DOHH2 (cell line): Measurements from ENCODE around the gene KRT74.

ENCODE experiments used
- H3F3A ChIP-seq: fragments of 200-600 bp; sonication (generic), shearing (Covaris generic); 2 replicates; pipeline ENCODE4 v1.6.0; 2016; ENCODE audit warnings: antibody characterized with exemption, mild to moderate bottlenecking; ENCODE audit not compliant: control insufficient read depth, insufficient read depth
- H3K27ac ChIP-seq: fragments of 200-600 bp; sonication (generic); 2 replicates; pipeline ENCODE4 v1.5.1; 2014; ENCODE audit warnings: low read depth, mild to moderate bottlenecking, low read length, moderate library complexity
- H3K27me3 ChIP-seq: fragments of 200-600 bp; sonication (generic); 2 replicates; pipeline ENCODE4 v1.6.1; 2014; ENCODE audit warnings: mild to moderate bottlenecking, low read length, mixed read lengths; ENCODE audit not compliant: control insufficient read depth
- H3K36me3 ChIP-seq: fragments of 200-600 bp; sonication (generic); 2 replicates; pipeline ENCODE4 v1.6.1; 2014; ENCODE audit warnings: mild to moderate bottlenecking, low read length, moderate library complexity, mixed read lengths; ENCODE audit not compliant: control insufficient read depth
- H3K4me1 ChIP-seq: fragments of 200-600 bp; sonication (generic); 2 replicates; pipeline ENCODE4 v1.6.1; 2014; ENCODE audit warnings: mild to moderate bottlenecking, low read length, mixed read lengths; ENCODE audit not compliant: control insufficient read depth
- H3K4me2 ChIP-seq: fragments of 200-600 bp; sonication (generic); 2 replicates; pipeline ENCODE4 v1.6.0; 2014; ENCODE audit warnings: mild to moderate bottlenecking, low read length, moderate library complexity
- H3K4me3 ChIP-seq: fragments of 200-600 bp; sonication (generic); 2 replicates; pipeline ENCODE4 v1.5.1; 2014; ENCODE audit warnings: mild to moderate bottlenecking, low read length, mixed read lengths
- H3K79me2 ChIP-seq: fragments of 200-600 bp; sonication (generic); 2 replicates; pipeline ENCODE4 v1.6.1; 2014; ENCODE audit warnings: mild to moderate bottlenecking, low read length, mixed read lengths; ENCODE audit not compliant: control insufficient read depth
- H3K9me2 ChIP-seq: fragments of 200-600 bp; sonication (generic); replicated peaks from 2 replicates; pipeline ENCODE4 v1.6.1; 2014; ENCODE audit warnings: mild to moderate bottlenecking, low read length, mixed read lengths; ENCODE audit not compliant: control insufficient read depth
- H3K9me3 ChIP-seq: fragments of 200-600 bp; sonication (generic); 2 replicates; pipeline ENCODE4 v1.6.1; 2014; ENCODE audit warnings: antibody characterized with exemption, low read length, mixed read lengths; ENCODE audit not compliant: control insufficient read depth, insufficient read depth
- H4K20me1 ChIP-seq: fragments of 200-600 bp; sonication (generic); 2 replicates; pipeline ENCODE4 v1.6.0; 2014; ENCODE audit warnings: low read depth, mild to moderate bottlenecking, antibody characterized with exemption, low read length, moderate library complexity; ENCODE audit not compliant: control insufficient read depth, insufficient read depth
- CTCF ChIP-seq: fragments of 200-600 bp; sonication (generic); IDR thresholded peaks from one replicate; pipeline ENCODE4 v1.5.1; 2014; ENCODE audit warnings: antibody characterized with exemption, mild to moderate bottlenecking, low read depth, low read length; ENCODE audit not compliant: poor library complexity, severe bottlenecking
- EZH2phosphoT487 ChIP-seq: fragments of 200-600 bp; sonication (generic); IDR thresholded peaks from 2 replicates; pipeline ENCODE4 v1.6.1; 2017; ENCODE audit warnings: borderline replicate concordance, mild to moderate bottlenecking, antibody characterized with exemption, low read length, moderate library complexity, mixed read lengths

Gene KRT74

GRCh38 chr12:52527121-52527800 lies 46.4 kb downstream of the KRT74 start:
- H3K9me2 ChIP-seq = no peaks in the 10 kb centered on the region
- H4K20me1 ChIP-seq = no peaks in the 10 kb centered on the region
- H3K4me3 ChIP-seq = no peak overlapping the region
- no peaks in the 10 kb centered on the region for H3K36me3 ChIP-seq
- no peaks in the 10 kb centered on the region for H3K4me1 ChIP-seq
- TF ChIP-seq EZH2phosphoT487 (no peak), CTCF (no peak)
- H3F3A ChIP-seq = no peaks in the 10 kb centered on the region
- H3K79me2 ChIP-seq = no peaks in the 10 kb centered on the region
- no peaks in the 10 kb centered on the region for H3K27me3 ChIP-seq
- H3K9me3 ChIP-seq = no peaks in the 10 kb centered on the region
- no peak overlapping the region for H3K27ac ChIP-seq
- H3K4me2 ChIP-seq = no peak overlapping the region

- Histone ChIP-seq H3K36me3 (no peaks in the 10 kb centered on the region), H3K4me2 (no peak overlapping the region), H3K9me3 (no peaks in the 10 kb centered on the region), H3K4me3 (no peak overlapping the region), H3K9me2 (no peaks in the 10 kb centered on the region), H3F3A (no peaks in the 10 kb centered on the region), H3K4me1 (no peaks in the 10 kb centered on the region), H3K79me2 (no peaks in the 10 kb centered on the region), H4K20me1 (no peaks in the 10 kb centered on the region), H3K27me3 (no peaks in the 10 kb centered on the region), H3K27ac (no peak overlapping the region)
- no peak for TF ChIP-seq CTCF
- no peak for TF ChIP-seq EZH2phosphoT487
Measured at GRCh38 chr12:52526511-52526951, 47.1 kb downstream of the KRT74 start.

- Histone ChIP-seq H3K27me3 (no peaks in the 10 kb centered on the region), H3F3A (no peaks in the 10 kb centered on the region), H3K4me1 (no peaks in the 10 kb centered on the region), H4K20me1 (no peaks in the 10 kb centered on the region), H3K9me3 (no peaks in the 10 kb centered on the region), H3K4me3 (no peak overlapping the region), H3K27ac (no peak overlapping the region), H3K79me2 (no peaks in the 10 kb centered on the region), H3K36me3 (no peaks in the 10 kb centered on the region), H3K4me2 (no peak overlapping the region), H3K9me2 (no peaks in the 10 kb centered on the region)
- TF ChIP-seq CTCF (no peak), EZH2phosphoT487 (no peak)
Measured at GRCh38 chr12:52525661-52526499, 47.8 kb downstream of the KRT74 start.
